Smooth muscle cell (in vitro differentiated cells): ENCODE data around the gene ANP32B. TPM values are rescaled to one million over a fixed set of nuclear protein-coding genes. Genes with fewer than 3 reads are reported as not detected.
A peak's percentile ranks its signal among the peaks of the same experiment; 100 is the strongest.

Experiments used
- DNase-seq: peaks from one replicate; lab custom pipeline; 2025; ENCODE audit not compliant: unreplicated experiment; lab: John Stamatoyannopoulos, UW
- H2AFZ ChIP-seq: fragments of 200-600 bp; sonication (generic); 2 replicates; pipeline ENCODE4 v1.6.0; 2016; ENCODE audit warnings: antibody characterized with exemption, low read depth, mild to moderate bottlenecking
- H3F3A ChIP-seq: fragments of 200-600 bp; sonication (generic); 2 replicates; pipeline ENCODE4 v1.6.0; 2017; ENCODE audit warnings: antibody characterized with exemption, low read depth
- H3K27ac ChIP-seq: fragments of 200-600 bp; sonication (generic); 2 replicates; pipeline ENCODE4 v1.5.1; 2016; ENCODE audit warnings: low read depth, mild to moderate bottlenecking
- H3K27me3 ChIP-seq: fragments of 200-600 bp; sonication (generic); 2 replicates; pipeline ENCODE4 v1.6.1; 2016; ENCODE audit warnings: low read depth, mild to moderate bottlenecking
- H3K36me3 ChIP-seq: fragments of 200-600 bp; sonication (generic); 2 replicates; pipeline ENCODE4 v1.5.1; 2016; ENCODE audit warnings: low read depth
- H3K4me1 ChIP-seq: fragments of 200-600 bp; sonication (generic); 2 replicates; pipeline ENCODE4 v1.5.1; 2016; ENCODE audit warnings: low read depth
- H3K4me2 ChIP-seq: fragments of 200-600 bp; sonication (generic); 2 replicates; pipeline ENCODE4 v1.6.0; 2016; ENCODE audit warnings: mild to moderate bottlenecking
- H3K4me3 ChIP-seq: fragments of 200-600 bp; sonication (generic); 2 replicates; pipeline ENCODE4 v1.5.1; 2016; ENCODE audit warnings: mild to moderate bottlenecking
- H3K79me2 ChIP-seq: fragments of 200-600 bp; sonication (generic); 2 replicates; pipeline ENCODE4 v1.6.0; 2016; ENCODE audit warnings: low read depth, mild to moderate bottlenecking
- H3K9ac ChIP-seq: fragments of 200-600 bp; sonication (generic); 2 replicates; pipeline ENCODE4 v1.6.0; 2016; ENCODE audit warnings: low read depth
- H3K9me3 ChIP-seq: fragments of 200-600 bp; sonication (generic); replicated peaks from 2 replicates; pipeline ENCODE4 v1.5.1; 2016; ENCODE audit warnings: low read depth
- H4K20me1 ChIP-seq: fragments of 200-600 bp; sonication (generic); 2 replicates; pipeline ENCODE4 v1.6.0; 2016; ENCODE audit warnings: low read depth
- WGBS: methylation state at CpG from one replicate; pipeline ENCODE4 v1.1.7; 2016; ENCODE audit warnings: low lambda C conversion rate; 5-methylcytosine and 5-hydroxymethylcytosine counted together
- polyA plus RNA-seq: library from polyadenylated mRNA; unstranded; fragments of >200 nt; fragmentation: Nextera tagmentation; extraction: Ambion mirVana; gene quantifications from 2 replicates; pipeline ENCODE4 v1.2.1, GENCODE V29; 2016
- total RNA-seq: library from RNA; depleted of rRNA; stranded (reverse); fragments of >200 nt; gene quantifications from 2 replicates; pipeline ENCODE4 v1.2.3, GENCODE V29; 2014
- TF ChIP-seq, protein P1 (sequence below): fragments of 200-600 bp; sonication (generic); IDR thresholded peaks from 2 replicates; pipeline ENCODE4 v1.5.1; 2017; ENCODE audit warnings: borderline replicate concordance, mild to moderate bottlenecking, antibody characterized with exemption; ENCODE audit not compliant: insufficient read depth, poor library complexity, severe bottlenecking

The ANP32B gene
- total and polyA plus RNA-seq, 2 experiments from 2014 or later: 21.3 to 52.4 TPM

DNA sequence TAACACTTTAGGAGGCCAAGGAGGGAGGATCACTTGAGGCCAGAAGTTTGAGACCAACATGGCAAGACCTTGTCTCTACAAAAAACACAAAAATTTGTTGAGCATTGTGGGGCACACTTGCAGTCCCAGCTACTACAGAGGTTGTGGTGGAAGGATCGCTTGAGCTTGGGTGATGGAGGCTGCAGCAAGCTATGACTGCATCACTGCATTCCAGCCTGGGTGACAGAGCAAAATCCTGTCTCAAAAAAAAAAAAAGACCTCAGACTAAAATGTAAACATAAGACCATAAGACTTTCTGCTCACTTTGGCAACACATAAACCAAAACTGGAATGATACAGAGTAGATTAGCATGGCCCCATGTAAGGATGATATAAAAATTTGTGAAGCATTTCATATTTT is 48.8 kb downstream of the ANP32B start:
- H3K27ac ChIP-seq: no peak overlapping the region
- DNase-seq: no peak
- TF ChIP-seq, protein P1, sequence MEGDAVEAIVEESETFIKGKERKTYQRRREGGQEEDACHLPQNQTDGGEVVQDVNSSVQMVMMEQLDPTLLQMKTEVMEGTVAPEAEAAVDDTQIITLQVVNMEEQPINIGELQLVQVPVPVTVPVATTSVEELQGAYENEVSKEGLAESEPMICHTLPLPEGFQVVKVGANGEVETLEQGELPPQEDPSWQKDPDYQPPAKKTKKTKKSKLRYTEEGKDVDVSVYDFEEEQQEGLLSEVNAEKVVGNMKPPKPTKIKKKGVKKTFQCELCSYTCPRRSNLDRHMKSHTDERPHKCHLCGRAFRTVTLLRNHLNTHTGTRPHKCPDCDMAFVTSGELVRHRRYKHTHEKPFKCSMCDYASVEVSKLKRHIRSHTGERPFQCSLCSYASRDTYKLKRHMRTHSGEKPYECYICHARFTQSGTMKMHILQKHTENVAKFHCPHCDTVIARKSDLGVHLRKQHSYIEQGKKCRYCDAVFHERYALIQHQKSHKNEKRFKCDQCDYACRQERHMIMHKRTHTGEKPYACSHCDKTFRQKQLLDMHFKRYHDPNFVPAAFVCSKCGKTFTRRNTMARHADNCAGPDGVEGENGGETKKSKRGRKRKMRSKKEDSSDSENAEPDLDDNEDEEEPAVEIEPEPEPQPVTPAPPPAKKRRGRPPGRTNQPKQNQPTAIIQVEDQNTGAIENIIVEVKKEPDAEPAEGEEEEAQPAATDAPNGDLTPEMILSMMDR: no peak

GRCh38 chr9:98034593-98035546 is 51.7 kb downstream of the ANP32B start:
- Histone ChIP-seq H3K4me2 (peak overlapping the region; percentile 30), H3F3A (no peaks in the 10 kb centered on the region), H3K9ac (no peak overlapping the region), H3K4me1 (no peaks in the 10 kb centered on the region), H2AFZ (no peak overlapping the region), H3K79me2 (no peaks in the 10 kb centered on the region), H3K4me3 (no peak overlapping the region), H3K9me3 (no peaks in the 10 kb centered on the region), H3K36me3 (no peaks in the 10 kb centered on the region), H3K27me3 (no peaks in the 10 kb centered on the region), H3K27ac (no peak overlapping the region), H4K20me1 (no peaks in the 10 kb centered on the region)
- peak; percentile 49 for DNase-seq
- 44% methylated on average over 20 of the region's 20 CpGs for WGBS
- TF ChIP-seq, protein P1: peak; percentile 76

More for the DNA sequence above, 48.8 kb downstream of the ANP32B start:
- Histone ChIP-seq H3K4me3 (no peak overlapping the region), H3K9me3 (no peaks in the 10 kb centered on the region), H4K20me1 (no peaks in the 10 kb centered on the region), H3F3A (no peaks in the 10 kb centered on the region), H2AFZ (no peak overlapping the region), H3K4me2 (no peak overlapping the region), H3K27me3 (no peaks in the 10 kb centered on the region), H3K79me2 (no peaks in the 10 kb centered on the region), H3K36me3 (no peaks in the 10 kb centered on the region), H3K4me1 (no peaks in the 10 kb centered on the region), H3K9ac (no peak overlapping the region)
- WGBS: 79% methylated on average over 1 of the region's 1 CpG

DNA sequence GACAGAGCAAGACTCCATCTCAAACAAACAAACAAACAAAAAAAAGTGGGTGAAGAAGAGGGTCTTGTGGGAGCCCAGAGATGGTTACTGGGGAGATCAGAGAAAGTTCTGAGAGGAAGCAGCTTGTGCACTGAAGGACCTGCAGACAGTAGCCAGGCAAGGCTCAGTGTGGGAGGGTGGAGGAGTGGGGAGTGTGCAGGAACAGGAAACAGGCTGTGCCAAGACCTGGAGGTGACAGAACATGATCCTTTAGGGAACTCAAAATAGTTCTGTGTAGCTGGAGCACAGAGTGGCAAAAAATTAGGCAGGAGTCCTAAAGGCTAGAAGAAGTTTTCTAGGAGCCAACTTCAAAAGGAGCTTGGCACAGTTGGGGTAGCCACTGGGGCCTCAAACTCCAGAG is 54.2 kb downstream of the ANP32B start:
- Histone ChIP-seq H3K27ac (no peak overlapping the region), H3K4me3 (no peak overlapping the region), H3K79me2 (no peaks in the 10 kb centered on the region), H3K36me3 (no peaks in the 10 kb centered on the region), H3K27me3 (no peaks in the 10 kb centered on the region), H3K9ac (no peak overlapping the region), H3K9me3 (no peaks in the 10 kb centered on the region), H2AFZ (no peak overlapping the region), H3K4me1 (no peaks in the 10 kb centered on the region), H3F3A (no peaks in the 10 kb centered on the region), H4K20me1 (no peaks in the 10 kb centered on the region), H3K4me2 (no peak overlapping the region)
- TF ChIP-seq, protein P1: no peak
- DNase-seq: no peak
